ENCODE measurements around the gene INHBE.
"Not testable (repeated sequence)": the region's sequence is repeated elsewhere in the genome, so short reads cannot be mapped to it uniquely, and the experiment has no call there.

Gene INHBE

DNA sequence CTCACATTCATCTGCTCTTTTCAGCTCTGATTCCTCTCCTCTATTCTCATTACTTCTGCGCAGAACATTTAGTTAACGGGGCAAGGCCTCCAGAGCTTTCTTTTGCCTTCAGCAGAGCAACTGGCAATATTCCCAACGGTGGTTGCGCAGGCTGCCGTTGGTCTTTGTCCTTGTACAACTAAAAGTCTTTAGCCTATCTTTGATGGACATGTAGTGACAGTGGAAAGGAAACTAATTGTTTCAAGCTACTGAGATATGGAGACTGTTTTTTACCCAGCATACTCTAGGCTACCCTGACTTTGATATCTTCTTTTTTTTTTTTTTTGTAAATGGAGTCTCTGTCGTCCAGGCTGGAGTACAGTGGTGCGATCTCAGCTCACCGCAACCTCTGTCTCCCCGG lies 36.9 kb upstream of the INHBE start:
- peaks cover 23% of the 10 kb centered on the region for H3K36me3 ChIP-seq
- H3K27me3 ChIP-seq, result no peaks in the 10 kb centered on the region
- H3K4me1 ChIP-seq (ENCODE audit: control insufficient read depth in 1 of 2, insufficient read depth in 1 of 2, low read depth in 1 of 2, low read length in 1 of 2), result peaks cover 0 to 4% of the 10 kb centered on the region in 2 experiments
- H3K27ac ChIP-seq, result peak overlapping the region; percentile 0
- no peaks in the 10 kb centered on the region for H3K9me3 ChIP-seq
- no peak overlapping the region for H3K4me3 ChIP-seq (ENCODE audit: low read depth in 1 of 2, low read length in 1 of 2)
- TF ChIP-seq, protein P1, sequence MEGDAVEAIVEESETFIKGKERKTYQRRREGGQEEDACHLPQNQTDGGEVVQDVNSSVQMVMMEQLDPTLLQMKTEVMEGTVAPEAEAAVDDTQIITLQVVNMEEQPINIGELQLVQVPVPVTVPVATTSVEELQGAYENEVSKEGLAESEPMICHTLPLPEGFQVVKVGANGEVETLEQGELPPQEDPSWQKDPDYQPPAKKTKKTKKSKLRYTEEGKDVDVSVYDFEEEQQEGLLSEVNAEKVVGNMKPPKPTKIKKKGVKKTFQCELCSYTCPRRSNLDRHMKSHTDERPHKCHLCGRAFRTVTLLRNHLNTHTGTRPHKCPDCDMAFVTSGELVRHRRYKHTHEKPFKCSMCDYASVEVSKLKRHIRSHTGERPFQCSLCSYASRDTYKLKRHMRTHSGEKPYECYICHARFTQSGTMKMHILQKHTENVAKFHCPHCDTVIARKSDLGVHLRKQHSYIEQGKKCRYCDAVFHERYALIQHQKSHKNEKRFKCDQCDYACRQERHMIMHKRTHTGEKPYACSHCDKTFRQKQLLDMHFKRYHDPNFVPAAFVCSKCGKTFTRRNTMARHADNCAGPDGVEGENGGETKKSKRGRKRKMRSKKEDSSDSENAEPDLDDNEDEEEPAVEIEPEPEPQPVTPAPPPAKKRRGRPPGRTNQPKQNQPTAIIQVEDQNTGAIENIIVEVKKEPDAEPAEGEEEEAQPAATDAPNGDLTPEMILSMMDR (IDR thresholded peaks at IDR 0.05), result no peak

DNA sequence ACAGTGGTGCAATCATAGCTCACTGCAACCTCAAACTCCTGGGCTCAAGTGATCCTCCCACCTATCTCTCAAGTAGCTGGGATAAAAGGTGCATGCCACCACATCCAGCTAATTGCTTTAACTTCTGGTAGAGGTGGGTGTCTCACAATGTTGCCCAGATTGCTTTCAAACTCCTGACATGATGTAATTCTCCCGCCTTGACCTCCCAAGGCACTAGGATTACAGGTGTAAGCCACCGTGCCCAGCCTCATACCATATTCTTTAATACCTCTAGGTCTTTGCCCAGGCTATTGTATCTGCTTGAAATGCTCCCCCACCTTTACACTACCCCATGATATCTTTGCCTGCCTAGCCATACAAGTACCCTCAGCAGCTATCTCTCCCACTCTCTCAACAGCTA lies 35.6 kb upstream of the INHBE start:
- Histone ChIP-seq H3K27me3 (no peaks in the 10 kb centered on the region), H3K9me3 (no peaks in the 10 kb centered on the region), H3K4me1 (ENCODE audit: control insufficient read depth in 1 of 2, insufficient read depth in 1 of 2, low read depth in 1 of 2, low read length in 1 of 2) (peaks cover 0 to 4% of the 10 kb centered on the region in 2 experiments), H3K27ac (no peak overlapping the region), H3K4me3 (ENCODE audit: low read depth in 1 of 2, low read length in 1 of 2) (no peak overlapping the region), H3K36me3 (peaks cover 26% of the 10 kb centered on the region)
- TF ChIP-seq, protein P1 (IDR thresholded peaks at IDR 0.05), result no peak

DNA sequence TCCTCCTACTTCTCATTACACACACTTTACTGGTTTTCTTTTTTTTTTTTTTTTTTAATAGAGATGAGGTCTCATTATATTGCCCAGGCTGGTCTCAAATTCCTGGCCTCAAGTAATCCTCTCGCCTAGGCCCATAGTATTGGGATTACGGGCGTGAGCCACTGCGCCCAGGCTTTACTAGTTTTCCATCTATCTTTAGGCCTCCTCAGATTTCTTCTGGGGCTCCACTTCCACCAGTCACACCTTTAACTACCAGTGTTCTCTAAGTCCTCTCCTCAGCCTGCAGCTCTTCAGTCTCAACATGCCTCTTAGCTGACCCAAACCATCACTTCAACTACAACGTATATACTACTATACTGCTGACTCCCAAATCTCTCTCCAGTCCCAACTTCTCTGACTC lies 34.6 kb upstream of the INHBE start:
- Histone ChIP-seq H3K27ac (no peak overlapping the region), H3K36me3 (peaks cover 28% of the 10 kb centered on the region), H3K27me3 (no peaks in the 10 kb centered on the region), H3K4me1 (ENCODE audit: control insufficient read depth in 1 of 2, insufficient read depth in 1 of 2, low read depth in 1 of 2, low read length in 1 of 2) (peaks cover 0 to 4% of the 10 kb centered on the region in 2 experiments), H3K4me3 (ENCODE audit: low read depth in 1 of 2, low read length in 1 of 2) (no peak overlapping the region), H3K9me3 (no peaks in the 10 kb centered on the region)
- TF ChIP-seq, protein P1 (IDR thresholded peaks at IDR 0.05), result no peak

DNA sequence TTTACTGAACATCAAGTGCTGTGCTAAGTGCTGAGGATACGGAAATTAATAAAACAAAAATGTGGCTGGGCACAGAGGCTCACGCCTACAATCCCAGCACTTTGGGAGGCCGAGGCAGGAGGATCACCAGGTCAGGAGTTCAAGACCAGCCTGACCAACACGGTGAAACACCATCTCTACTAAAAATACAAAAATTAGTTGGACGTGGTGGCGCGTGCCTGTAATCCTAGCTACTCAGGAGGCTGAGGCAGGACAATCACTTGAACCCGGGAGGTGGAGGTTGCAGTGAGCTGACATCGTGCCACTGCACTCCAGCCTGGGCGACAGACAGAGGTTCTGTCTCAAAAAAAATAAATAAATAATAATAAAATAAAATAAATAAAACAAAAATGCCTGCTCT lies 28.2 kb upstream of the INHBE start:
- H3K27ac ChIP-seq; H3K4me3 ChIP-seq (ENCODE audit: low read depth in 1 of 2, low read length in 1 of 2); H3K9me3 ChIP-seq; H3K27me3 ChIP-seq: not testable (repeated sequence)
- Histone ChIP-seq H3K4me1 (ENCODE audit: control insufficient read depth in 1 of 2, insufficient read depth in 1 of 2, low read depth in 1 of 2, low read length in 1 of 2) (peaks cover 18 to 19% of the 10 kb centered on the region in 2 experiments), H3K36me3 (peaks cover 23% of the 10 kb centered on the region)

DNA sequence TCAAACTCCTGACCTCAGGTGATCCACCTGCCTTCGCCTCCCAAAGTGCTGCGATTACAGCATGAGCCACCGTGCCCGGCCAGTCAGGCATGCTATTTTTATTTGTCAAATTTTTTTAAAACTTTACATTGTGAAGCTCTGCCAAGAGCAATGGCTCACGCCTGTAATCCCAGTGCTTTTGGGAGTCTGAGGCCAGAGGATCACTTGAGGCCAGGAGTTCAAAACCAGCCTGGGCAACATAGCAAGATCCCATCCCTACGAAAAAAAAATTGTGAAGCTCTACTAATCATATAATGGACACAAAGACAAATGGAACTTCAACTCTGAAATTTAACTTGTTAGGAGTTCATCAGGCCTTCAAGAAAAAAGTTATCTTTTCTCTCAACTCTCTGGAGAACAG lies 26.1 kb upstream of the INHBE start:
- peak overlapping the region in 1 of 2 experiments; percentile 85 for H3K4me3 ChIP-seq (ENCODE audit: low read depth in 1 of 2, low read length in 1 of 2)
- H3K27ac ChIP-seq, result peak overlapping the region; percentile 97

DNA sequence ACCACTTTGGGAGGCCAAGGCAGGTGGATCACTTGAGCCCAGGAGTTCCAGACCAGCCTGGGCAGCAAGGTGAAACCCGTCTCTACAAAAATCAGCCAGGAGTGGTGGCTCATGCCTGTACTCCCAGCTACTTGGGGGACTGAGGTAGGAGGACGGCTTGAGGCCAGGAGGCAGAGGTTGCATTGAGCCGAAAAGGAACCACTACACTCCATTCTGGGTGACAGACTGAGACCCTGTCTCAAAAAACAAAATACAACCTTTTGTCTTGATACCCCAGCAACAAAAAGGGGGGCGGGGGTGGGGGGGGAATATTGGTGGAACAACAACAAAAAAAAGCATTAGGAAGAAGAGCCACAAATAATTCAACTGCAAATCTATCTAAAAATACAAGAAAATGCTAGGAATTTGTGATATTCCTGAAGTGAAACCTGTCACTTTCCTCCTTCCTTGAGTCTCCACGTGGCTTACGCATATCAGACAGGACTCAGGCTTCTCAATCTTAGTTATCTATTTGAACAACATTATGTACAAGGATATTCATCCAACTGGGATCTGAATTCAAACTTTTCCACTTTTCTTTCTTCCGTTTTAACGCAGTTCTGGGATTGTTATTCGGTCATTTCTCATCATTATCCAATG lies 25.5 kb upstream of the INHBE start:
- Histone ChIP-seq H3K27ac (peak overlapping the region; percentile 97), H3K4me3 (ENCODE audit: low read depth in 1 of 2, low read length in 1 of 2) (peak overlapping the region; percentile 66 to 85), H3K27me3 (no peaks in the 10 kb centered on the region), H3K36me3 (peaks cover 8% of the 10 kb centered on the region), H3K4me1 (ENCODE audit: control insufficient read depth in 1 of 2, insufficient read depth in 1 of 2, low read depth in 1 of 2, low read length in 1 of 2) (peaks cover 20 to 21% of the 10 kb centered on the region in 2 experiments), H3K9me3 (no peaks in the 10 kb centered on the region)
- TF ChIP-seq, protein P1 (IDR thresholded peaks at IDR 0.05), result no peak

More for the DNA sequence above, 26.1 kb upstream of the INHBE start:
- peaks cover 8% of the 10 kb centered on the region for H3K36me3 ChIP-seq
- TF ChIP-seq, protein P1 (IDR thresholded peaks at IDR 0.05), result no peak
- no peaks in the 10 kb centered on the region for H3K27me3 ChIP-seq
- no peaks in the 10 kb centered on the region for H3K9me3 ChIP-seq
- peaks cover 18 to 19% of the 10 kb centered on the region in 2 experiments for H3K4me1 ChIP-seq (ENCODE audit: control insufficient read depth in 1 of 2, insufficient read depth in 1 of 2, low read depth in 1 of 2, low read length in 1 of 2)

Data from neutrophil (primary cell).